Keratinocyte (primary cell): ENCODE measurements around the gene ELAVL1. TPM values are rescaled to one million over a fixed set of nuclear protein-coding genes. Genes with fewer than 3 reads are reported as not detected.
A peak's percentile ranks its signal among the peaks of the same experiment; 100 is the strongest.

Source experiments
- DNase-seq: peaks from one replicate; pipeline ENCODE4 v3.0.0-alpha.2; 2011; ENCODE audit warnings: low read depth, missing footprints, low spot score
- FAIRE-seq: peaks from 2 replicates; lab custom pipeline; 2011; peaks lifted over from hg19 to GRCh38; lab: Jason Lieb, UNC
- H2AFZ ChIP-seq: 2 replicates; pipeline ENCODE4 v1.6.0; 2012; ENCODE audit warnings: low read length, control low read depth, inconsistent platforms; ENCODE audit not compliant: control insufficient read depth
- H3K27ac ChIP-seq: 2 replicates; pipeline ENCODE4 v1.5.1; 2011; ENCODE audit warnings: low read length; ENCODE audit not compliant: control insufficient read depth, insufficient read depth
- H3K27me3 ChIP-seq: 3 replicates; pipeline ENCODE4 v1.6.0; 2011; ENCODE audit warnings: low read length; ENCODE audit not compliant: control insufficient read depth, insufficient read depth; ENCODE audit errors: extremely low read depth
- H3K36me3 ChIP-seq, 2 experiments: 2 replicates in 1 of 2; 3 replicates in 1 of 2; pipeline ENCODE4 v1.5.1; 2011; ENCODE audit warnings: low read length in 2 of 2, mild to moderate bottlenecking in 1 of 2; ENCODE audit not compliant: control insufficient read depth in 2 of 2, insufficient read depth in 2 of 2; ENCODE audit errors: extremely low read depth in 1 of 2
- H3K4me1 ChIP-seq: 3 replicates; pipeline ENCODE4 v1.5.1; 2011; ENCODE audit warnings: low read length; ENCODE audit not compliant: control insufficient read depth, insufficient read depth; ENCODE audit errors: extremely low read depth
- H3K4me2 ChIP-seq: 3 replicates; pipeline ENCODE4 v1.6.0; 2011; ENCODE audit warnings: low read depth, low read length; ENCODE audit not compliant: control insufficient read depth, insufficient read depth; ENCODE audit errors: extremely low read depth
- H3K4me3 ChIP-seq, 3 experiments: fragments of 200-600 bp in 1 of 3; sonication (generic) in 1 of 3; 2 replicates in 2 of 3; 3 replicates in 1 of 3; pipeline ENCODE4 v1.5.1; 2011 to 2016; ENCODE audit warnings: low read length in 3 of 3, mild to moderate bottlenecking in 3 of 3, control low read depth in 2 of 3, inconsistent platforms in 1 of 3, low read depth in 1 of 3, mixed read lengths in 1 of 3, mixed run types in 1 of 3, moderate library complexity in 1 of 3; ENCODE audit not compliant: control insufficient read depth in 2 of 3, insufficient read depth in 2 of 3; ENCODE audit errors: extremely low read depth in 1 of 3
- H3K79me2 ChIP-seq: 2 replicates; pipeline ENCODE4 v1.6.0; 2012; ENCODE audit warnings: low read length; ENCODE audit not compliant: control insufficient read depth, insufficient read depth
- H3K9ac ChIP-seq: 3 replicates; pipeline ENCODE4 v1.6.0; 2011; ENCODE audit warnings: low read length; ENCODE audit not compliant: control insufficient read depth, insufficient read depth; ENCODE audit errors: extremely low read depth
- H3K9me1 ChIP-seq: 3 replicates; pipeline ENCODE4 v1.6.0; 2011; ENCODE audit warnings: low read length; ENCODE audit not compliant: control insufficient read depth, insufficient read depth; ENCODE audit errors: extremely low read depth
- H3K9me3 ChIP-seq: 2 replicates; pipeline ENCODE4 v1.5.1; 2012; ENCODE audit warnings: low read depth, low read length; ENCODE audit not compliant: control insufficient read depth
- H4K20me1 ChIP-seq: 3 replicates; pipeline ENCODE4 v1.6.0; 2011; ENCODE audit warnings: low read length; ENCODE audit not compliant: control insufficient read depth, insufficient read depth; ENCODE audit errors: extremely low read depth
- CTCF ChIP-seq, 3 experiments: IDR thresholded peaks in 1 of 3; conservative IDR thresholded peaks in 1 of 3; optimal IDR thresholded peaks in 1 of 3; 2 replicates in 2 of 3; 3 replicates in 1 of 3; pipeline versions ENCODE3 to v1.5.1; 2011; ENCODE audit warnings: low read length in 3 of 3, mild to moderate bottlenecking in 3 of 3, moderate library complexity in 2 of 3, control low read depth in 1 of 3, inconsistent platforms in 1 of 3; ENCODE audit not compliant: insufficient read depth in 2 of 3; ENCODE audit errors: extremely low read depth in 1 of 3
- EZH2 ChIP-seq: IDR thresholded peaks from one replicate; pipeline ENCODE4 v1.6.1; 2012; ENCODE audit warnings: inconsistent platforms, mild to moderate bottlenecking, low read length, moderate library complexity
- dilution Hi-C: fragments of 300-500 bp; cut with MboI; formaldehyde crosslinking; loops from one replicate; pipeline ENCODE4 v1.7.0; 2020; ENCODE audit warnings: low sequenced_read_pairs; ENCODE audit not compliant: extremely low pct_ligation_motif_present
- polyA plus RNA-seq, 5 experiments: library from polyadenylated mRNA; depleted of rRNA in 3 of 5; stranded (reverse) in 3 of 5; stranded (forward) in 1 of 5; unstranded in 1 of 5; fragments of >200 nt; gene quantifications; 1 replicate in 1 of 5; 2 replicates in 3 of 5; 3 replicates in 1 of 5; pipeline versions ENCODE4 v1.2.1 to v1.2.3, GENCODE V29; 2011 to 2012; ENCODE audit warnings: missing spikeins in 2 of 5, low read depth in 1 of 5, low replicate concordance in 1 of 5

Gene ELAVL1
- polyA plus RNA-seq, 1 donor (not counting 4 experiments of a cell fraction or from before 2014, with no cell fraction given) = 46.9 TPM

- no peak for TF ChIP-seq CTCF (optimal IDR thresholded peaks at IDR 0.05 in 1 of 3, IDR thresholded peaks at IDR 0.05 in 1 of 3, conservative IDR thresholded peaks at IDR 0.05 in 1 of 3; ENCODE audit: extremely low read depth in 1 of 3, insufficient read depth in 2 of 3, low read length in 3 of 3)
- no peak for TF ChIP-seq EZH2
- H3K27ac ChIP-seq = no peak overlapping the region
- FAIRE-seq (peak; percentile 13), DNase-seq (no peak)
- no peak overlapping the region for H3K4me2 ChIP-seq
- H3K36me3 ChIP-seq = no peaks in the 10 kb centered on the region
- peaks cover 4% of the 10 kb centered on the region for H3K79me2 ChIP-seq
- H2AFZ ChIP-seq = no peak overlapping the region
- H3K4me1 ChIP-seq = peaks cover 15% of the 10 kb centered on the region
- H4K20me1 ChIP-seq = no peaks in the 10 kb centered on the region
- H3K9me1 ChIP-seq = no peaks in the 10 kb centered on the region
- no peak overlapping the region for H3K9ac ChIP-seq
- no peak overlapping the region for H3K4me3 ChIP-seq
- H3K27me3 ChIP-seq = no peaks in the 10 kb centered on the region
- H3K9me3 ChIP-seq = no peaks in the 10 kb centered on the region
- dilution Hi-C loops = no loop called here
These were observed 57.5 kb downstream of the ELAVL1 start for GRCh38 chr19:7947939-7948338.

DNA sequence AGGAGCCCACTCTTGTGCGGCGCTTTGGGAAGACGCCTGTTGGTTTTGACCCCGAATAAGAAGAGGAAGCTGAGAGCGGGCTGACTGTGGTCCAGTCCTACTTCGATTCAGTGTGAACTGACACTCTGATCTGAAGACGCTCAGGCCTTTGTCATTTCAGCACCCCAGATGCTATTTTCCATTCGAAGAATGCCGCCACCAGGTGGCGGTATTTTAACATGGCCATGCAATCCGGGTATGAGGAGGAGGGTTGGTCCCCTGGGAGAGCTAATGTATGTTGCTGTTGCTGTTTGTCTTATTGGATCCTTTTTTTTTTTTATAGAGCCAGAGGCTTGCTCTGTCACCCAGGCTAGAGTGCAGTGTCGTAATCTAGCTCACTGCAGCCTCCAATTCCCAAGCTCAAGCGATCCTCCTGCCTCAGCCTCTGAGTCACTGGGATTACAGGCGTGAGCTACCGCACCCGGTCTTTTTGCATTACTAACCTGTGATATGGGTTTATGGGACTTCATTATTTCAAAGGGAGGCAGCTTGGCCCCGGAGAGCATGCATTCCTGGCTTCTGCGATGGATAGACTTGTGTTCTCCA lies 61.2 kb downstream of the ELAVL1 start:
- Histone ChIP-seq H3K27me3 (no peaks in the 10 kb centered on the region), H3K79me2 (peaks cover 30% of the 10 kb centered on the region), H3K9me1 (no peaks in the 10 kb centered on the region), H4K20me1 (no peaks in the 10 kb centered on the region), H3K4me3 (peak overlapping the region; percentile 43 to 100 (median 88)), H3K9ac (peak overlapping the region; percentile 95), H3K27ac (peak overlapping the region; percentile 98), H3K4me1 (peaks cover 15% of the 10 kb centered on the region), H3K4me2 (peak overlapping the region; percentile 100), H3K36me3 (peaks cover 3 to 23% of the 10 kb centered on the region in 2 experiments), H3K9me3 (no peaks in the 10 kb centered on the region), H2AFZ (peak overlapping the region; percentile 94)
- FAIRE-seq (peak; percentile 84), DNase-seq (peak; percentile 58)
- dilution Hi-C loops = no loop called here
- peak; percentile 76 to 82 (median 80) for TF ChIP-seq CTCF (optimal IDR thresholded peaks at IDR 0.05 in 1 of 3, IDR thresholded peaks at IDR 0.05 in 1 of 3, conservative IDR thresholded peaks at IDR 0.05 in 1 of 3; ENCODE audit: extremely low read depth in 1 of 3, insufficient read depth in 2 of 3, low read length in 3 of 3)
- no peak for TF ChIP-seq EZH2
